ENCODE results near the gene NFIA. TPM values are rescaled to one million over a fixed set of nuclear protein-coding genes. Genes with fewer than 3 reads are reported as not detected.

The NFIA gene
- total and polyA plus RNA-seq, 10 of the 15 experiments (the other 5 are each of a cell fraction or from before 2014, with no cell fraction given): 0.10 to 0.16 TPM; not detected in 8

GRCh38 chr1:61114178-61114870, 32.0 kb downstream of the NFIA start (continued):
- no peak for TF ChIP-seq WRNIP1 (IDR thresholded peaks at IDR 0.05; ENCODE audit: borderline replicate concordance, low read depth, low read length)

GRCh38 chr1:61115436-61115835, 33.1 kb downstream of the NFIA start:
- H4K20me1 ChIP-seq (ENCODE audit: control insufficient read depth, insufficient read depth): no peaks in the 10 kb centered on the region; the same call in 1 of the 2 replicates
- BruUV-seq (replicated peaks): no TSS peak
- H3K36me3 ChIP-seq (ENCODE audit: control insufficient read depth in 2 of 2, insufficient read depth in 2 of 2, low read length in 1 of 2): no peaks in the 10 kb centered on the region
- FAIRE-seq (no peak), ATAC-seq (no peak), DNase-seq (ENCODE audit: low read depth, low spot score) (no peak)
- no peaks in the 10 kb centered on the region for H3K79me2 ChIP-seq (ENCODE audit: control insufficient read depth, insufficient read depth, low read length)
- ChIA-PET SMC1A (ENCODE audit: uncharacterized antibody, unreplicated experiment) (no interaction called here), POLR2A (interaction anchor here (0.6 kb wide), 1 partner anchor 14 kb away, joined by 3 read pairs; no protein-coding TSS in a partner anchor), CTCF (no interaction called here), RAD21 (ENCODE audit: unreplicated experiment) (no interaction called here)
- intact Hi-C loops (cut with micrococcal nuclease; ENCODE audit: unreplicated experiment): no loop called here
- 14% methylated on average over 7 of the region's 7 CpGs for WGBS (ENCODE audit: insufficient coverage, insufficient replicate concordance, low lambda C conversion rate, missing lambda C conversion rate)
- no peaks in the 10 kb centered on the region for H3K9me3 ChIP-seq (replicated peaks; ENCODE audit: control insufficient read depth, insufficient read depth, low read length)
- H3K4me2 ChIP-seq (ENCODE audit: control insufficient read depth, insufficient read depth): no peak overlapping the region
- no peak overlapping the region for H3K9ac ChIP-seq (ENCODE audit: control insufficient read depth, insufficient read depth, low read length)
- no peak overlapping the region for H2AFZ ChIP-seq (ENCODE audit: control insufficient read depth, low read depth, low read length)
- H3K27me3 ChIP-seq (replicated peaks in 1 of 2; ENCODE audit: control insufficient read depth in 2 of 2, insufficient read depth in 2 of 2, low read length in 1 of 2): no peaks in the 10 kb centered on the region
- TF ChIP-seq IRF5 (IDR thresholded peaks at IDR 0.05; ENCODE audit: borderline replicate concordance): no peak
- no peak for TF ChIP-seq RELA (IDR thresholded peaks at IDR 0.05; ENCODE audit: borderline replicate concordance, partially characterized antibody)
- no peak for TF ChIP-seq CHD4 (IDR thresholded peaks at IDR 0.05)
- no peak for TF ChIP-seq JUNB (IDR thresholded peaks at IDR 0.05)
- no peak for TF ChIP-seq SREBF2 (IDR thresholded peaks at IDR 0.05; ENCODE audit: low read length)
- TF ChIP-seq BRCA1 (IDR thresholded peaks at IDR 0.05; ENCODE audit: low read depth, low read length): no peak
- no peak for TF ChIP-seq IKZF2 (IDR thresholded peaks at IDR 0.05)
- TF ChIP-seq SMAD5 (IDR thresholded peaks at IDR 0.05; ENCODE audit: low read depth): no peak
- no peak overlapping the region for H3K27ac ChIP-seq (ENCODE audit: control insufficient read depth, insufficient read depth)
- no peaks in the 10 kb centered on the region for H3K4me1 ChIP-seq (ENCODE audit: control insufficient read depth, insufficient read depth, low read length)
- in situ Hi-C loops (cut with MboI): no loop called here
- no peak overlapping the region for H3K4me3 ChIP-seq

Measured in GM12878 (cell line).